ENCODE data around the gene SH2D4B. TPM values are rescaled to one million over a fixed set of nuclear protein-coding genes. Genes with fewer than 3 reads are reported as not detected.

Gene SH2D4B
- total and polyA plus RNA-seq, 10 of the 15 experiments (the other 5 are each of a cell fraction or from before 2014, with no cell fraction given) = 0.04 to 0.21 (median 0.13) TPM; not detected in 5

DNA sequence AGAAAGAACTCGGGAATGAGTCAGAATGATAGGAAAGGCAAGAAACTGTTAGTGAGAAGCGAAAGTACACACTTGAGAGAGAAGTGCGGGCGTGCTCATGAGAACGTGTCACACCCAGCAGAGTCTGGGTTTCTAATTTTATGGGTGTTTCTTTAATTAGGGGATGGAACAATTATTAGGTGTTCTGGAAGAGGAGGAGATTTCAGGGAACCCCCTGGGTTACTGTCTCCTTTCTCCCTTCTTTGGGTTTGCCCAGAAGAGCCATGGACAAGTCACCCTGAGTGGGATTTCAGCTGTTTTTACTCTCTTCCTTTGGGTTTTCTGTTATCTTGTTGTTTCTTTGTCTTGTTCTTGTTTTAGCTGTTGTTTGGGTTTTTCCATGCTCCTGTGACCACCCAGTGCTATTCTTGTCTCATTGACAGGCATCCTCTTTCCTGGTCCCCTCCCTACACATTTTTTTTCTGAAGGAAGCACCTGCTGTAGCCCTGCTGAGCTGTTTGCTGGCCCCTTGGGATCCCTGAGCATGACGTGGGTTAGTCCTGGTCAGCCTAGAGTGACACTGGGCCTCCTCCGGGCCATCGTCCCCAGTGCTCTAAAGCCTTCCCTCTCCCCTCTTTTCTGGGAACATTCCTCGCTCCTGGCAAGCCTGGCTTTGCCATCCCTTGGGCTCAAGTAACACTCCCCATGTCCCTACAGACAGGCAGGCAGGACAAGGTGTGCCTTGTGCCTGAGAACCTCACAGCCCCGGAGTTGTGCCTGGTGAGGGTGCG is 3.5 kb downstream of the SH2D4B start (continued):
- TF ChIP-seq, protein P1, sequence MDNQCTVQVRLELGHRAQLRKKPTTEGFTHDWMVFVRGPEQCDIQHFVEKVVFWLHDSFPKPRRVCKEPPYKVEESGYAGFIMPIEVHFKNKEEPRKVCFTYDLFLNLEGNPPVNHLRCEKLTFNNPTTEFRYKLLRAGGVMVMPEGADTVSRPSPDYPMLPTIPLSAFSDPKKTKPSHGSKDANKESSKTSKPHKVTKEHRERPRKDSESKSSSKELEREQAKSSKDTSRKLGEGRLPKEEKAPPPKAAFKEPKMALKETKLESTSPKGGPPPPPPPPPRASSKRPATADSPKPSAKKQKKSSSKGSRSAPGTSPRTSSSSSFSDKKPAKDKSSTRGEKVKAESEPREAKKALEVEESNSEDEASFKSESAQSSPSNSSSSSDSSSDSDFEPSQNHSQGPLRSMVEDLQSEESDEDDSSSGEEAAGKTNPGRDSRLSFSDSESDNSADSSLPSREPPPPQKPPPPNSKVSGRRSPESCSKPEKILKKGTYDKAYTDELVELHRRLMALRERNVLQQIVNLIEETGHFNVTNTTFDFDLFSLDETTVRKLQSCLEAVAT (IDR thresholded peaks at IDR 0.05) = no peak
- TF ChIP-seq POLR2A (IDR thresholded peaks at IDR 0.05; ENCODE audit: low read depth, low read length) (no peak), SIN3A (IDR thresholded peaks at IDR 0.05; ENCODE audit: low read depth, low read length) (no peak), RFX5 (IDR thresholded peaks at IDR 0.05; ENCODE audit: low read depth, low read length) (no peak), KAT2A (conservative IDR thresholded peaks at IDR 0.05; ENCODE audit: control insufficient read depth, low read depth, low read length) (no peak), FOXM1 (IDR thresholded peaks at IDR 0.05; ENCODE audit: low read depth, low read length) (no peak), RELA (IDR thresholded peaks at IDR 0.05; ENCODE audit: borderline replicate concordance, partially characterized antibody) (no peak), MEF2B (IDR thresholded peaks at IDR 0.05; ENCODE audit: partially characterized antibody, poor library complexity, severe bottlenecking) (peak; percentile 94)

DNA sequence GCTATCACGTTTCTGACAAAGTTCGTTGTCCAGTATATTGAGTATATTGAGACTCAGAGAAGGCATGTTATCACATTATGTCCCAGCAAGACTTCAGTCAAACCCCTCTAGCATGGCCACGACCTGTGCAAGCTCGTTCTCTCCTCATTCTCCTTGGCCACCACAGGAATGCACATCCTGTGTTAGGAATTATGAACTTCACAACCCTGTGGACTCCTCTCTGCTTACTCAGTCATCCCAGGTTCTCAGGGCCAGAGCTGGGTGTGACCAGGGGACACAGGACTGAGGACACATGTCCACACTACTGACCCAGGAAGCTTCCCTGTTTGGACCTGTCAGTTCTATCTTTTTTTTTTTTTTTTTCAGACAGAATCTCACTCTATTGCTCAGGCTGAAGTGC is 4.4 kb downstream of the SH2D4B start:
- ChIA-PET POLR2A (interaction anchor here (0.6 to 1.5 kb wide), 9 partner anchors 10 to 79 kb away, joined by 3 to 6 read pairs (median 3); no protein-coding TSS in a partner anchor), RAD21 (ENCODE audit: unreplicated experiment) (interaction anchor here (0.7 to 3.9 kb wide), 7 partner anchors 11 to 79 kb away, joined by 3 to 34 read pairs (median 4); no protein-coding TSS in a partner anchor), CTCF (interaction anchor here (0.7 to 4.0 kb wide), 7 partner anchors 11 to 111 kb away, joined by 3 to 44 read pairs (median 7); no protein-coding TSS in a partner anchor), SMC1A (ENCODE audit: uncharacterized antibody, unreplicated experiment) (interaction anchor here (0.6 to 3.0 kb wide), 14 partner anchors 16 to 1311 kb away, joined by 3 to 17 read pairs (median 3); no protein-coding TSS in a partner anchor)
- no peak for DNase-seq (ENCODE audit: low read depth, low spot score)
- Histone ChIP-seq H3K4me1 (ENCODE audit: control insufficient read depth, insufficient read depth, low read length) (peaks cover 28% of the 10 kb centered on the region), H3K27ac (ENCODE audit: control insufficient read depth, insufficient read depth) (peak overlapping the region; percentile 82; the same call in 1 of the 2 replicates), H3K36me3 (ENCODE audit: control insufficient read depth in 2 of 2, insufficient read depth in 2 of 2, low read length in 1 of 2) (no peaks in the 10 kb centered on the region), H3K4me3 (no peak overlapping the region), H2AFZ (ENCODE audit: control insufficient read depth, low read depth, low read length) (no peak overlapping the region), H3K27me3 (replicated peaks in 1 of 2; ENCODE audit: control insufficient read depth in 2 of 2, insufficient read depth in 2 of 2, low read length in 1 of 2) (no peaks in the 10 kb centered on the region), H3K9me3 (replicated peaks; ENCODE audit: control insufficient read depth, insufficient read depth, low read length) (no peaks in the 10 kb centered on the region; the same call in 2 of the 3 replicates), H4K20me1 (ENCODE audit: control insufficient read depth, insufficient read depth) (no peaks in the 10 kb centered on the region), H3K4me2 (ENCODE audit: control insufficient read depth, insufficient read depth) (peak overlapping the region; percentile 75; the same call in 1 of the 2 replicates), H3K9ac (ENCODE audit: control insufficient read depth, insufficient read depth, low read length) (no peak overlapping the region), H3K79me2 (ENCODE audit: control insufficient read depth, insufficient read depth, low read length) (no peaks in the 10 kb centered on the region)
- BruUV-seq (replicated peaks) = no TSS peak
- 99% methylated on average over 4 of the region's 4 CpGs for WGBS (ENCODE audit: insufficient coverage, insufficient replicate concordance, low lambda C conversion rate, missing lambda C conversion rate)
- FAIRE-seq = no peak
- TF ChIP-seq ZZZ3 (IDR thresholded peaks at IDR 0.05; ENCODE audit: control insufficient read depth, insufficient read length, low read depth) (no peak), FOXM1 (IDR thresholded peaks at IDR 0.05; ENCODE audit: low read depth, low read length) (no peak), TARDBP (IDR thresholded peaks at IDR 0.05; ENCODE audit: borderline replicate concordance) (no peak), CEBPB (IDR thresholded peaks at IDR 0.05; ENCODE audit: borderline replicate concordance in 1 of 2, low read depth in 2 of 2, low read length in 2 of 2) (no peak), ETV6 (conservative IDR thresholded peaks at IDR 0.05 in 1 of 2, IDR thresholded peaks at IDR 0.05 in 1 of 2; ENCODE audit: borderline replicate concordance in 1 of 2, low read depth in 1 of 2) (no peak), FOS (IDR thresholded peaks at IDR 0.05; ENCODE audit: borderline replicate concordance, extremely low read depth, insufficient read length) (no peak), EZH2 (IDR thresholded peaks at IDR 0.05; ENCODE audit: borderline replicate concordance, control insufficient read depth, low read depth, low read length) (no peak)
- TF ChIP-seq, protein P2, sequence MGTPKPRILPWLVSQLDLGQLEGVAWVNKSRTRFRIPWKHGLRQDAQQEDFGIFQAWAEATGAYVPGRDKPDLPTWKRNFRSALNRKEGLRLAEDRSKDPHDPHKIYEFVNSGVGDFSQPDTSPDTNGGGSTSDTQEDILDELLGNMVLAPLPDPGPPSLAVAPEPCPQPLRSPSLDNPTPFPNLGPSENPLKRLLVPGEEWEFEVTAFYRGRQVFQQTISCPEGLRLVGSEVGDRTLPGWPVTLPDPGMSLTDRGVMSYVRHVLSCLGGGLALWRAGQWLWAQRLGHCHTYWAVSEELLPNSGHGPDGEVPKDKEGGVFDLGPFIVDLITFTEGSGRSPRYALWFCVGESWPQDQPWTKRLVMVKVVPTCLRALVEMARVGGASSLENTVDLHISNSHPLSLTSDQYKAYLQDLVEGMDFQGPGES (IDR thresholded peaks at IDR 0.05) = no peak
- in situ Hi-C loops (cut with MboI) (no loop called here), intact Hi-C loops (cut with micrococcal nuclease; ENCODE audit: unreplicated experiment) (no loop called here)
- ATAC-seq = no peak
